GM12892 (cell line): ENCODE results near the gene OTUB1.

Source experiments
- POLR2A ChIP-seq: IDR thresholded peaks from 2 replicates; pipeline ENCODE4 v1.6.1; 2011; ENCODE audit warnings: low read depth, low read length, control low read depth
- POLR2AphosphoS5 ChIP-seq: IDR thresholded peaks from 2 replicates; pipeline ENCODE4 v1.6.1; 2011; ENCODE audit warnings: low read depth, low read length, control low read depth
- TAF1 ChIP-seq: IDR thresholded peaks from 2 replicates; pipeline ENCODE4 v1.6.1; 2011; ENCODE audit warnings: low read depth, mild to moderate bottlenecking, control low read depth, low read length, borderline replicate concordance

GRCh38 chr11:63986932-63987513 is 785 bp downstream of the OTUB1 start:
- TF ChIP-seq POLR2A (no peak), TAF1 (no peak), POLR2AphosphoS5 (no peak)
